Skeletal muscle satellite cell (primary cell): Measurements from ENCODE around the gene POLR3GL.
"Not testable (repeated sequence)": the region's sequence is repeated elsewhere in the genome, so short reads cannot be mapped to it uniquely, and the experiment has no call there.

Source experiments
- H3K27me3 ChIP-seq: 2 replicates; pipeline ENCODE4 v1.7.0; 2013; ENCODE audit warnings: low read length; ENCODE audit not compliant: control insufficient read depth, insufficient read depth
- H3K36me3 ChIP-seq: 2 replicates; pipeline ENCODE4 v1.7.0; 2013; ENCODE audit warnings: mild to moderate bottlenecking, control low read depth, low read length; ENCODE audit not compliant: insufficient read depth
- H3K4me1 ChIP-seq: 2 replicates; pipeline ENCODE4 v1.7.0; 2013; ENCODE audit warnings: low read length; ENCODE audit not compliant: control insufficient read depth, insufficient read depth
- H3K4me2 ChIP-seq: 2 replicates; pipeline ENCODE4 v1.7.0; 2013; ENCODE audit warnings: mild to moderate bottlenecking, low read length
- H3K4me3 ChIP-seq: 2 replicates; pipeline ENCODE4 v1.7.0; 2013; ENCODE audit warnings: low read length
- H3K9ac ChIP-seq: 2 replicates; pipeline ENCODE4 v1.7.0; 2013; ENCODE audit warnings: mild to moderate bottlenecking, low read depth, low read length, moderate library complexity
- H3K9me3 ChIP-seq: replicated peaks from 2 replicates; pipeline ENCODE4 v1.7.0; 2013; ENCODE audit warnings: mild to moderate bottlenecking, control low read depth, low read length

POLR3GL gene

GRCh38 chr1:145927916-145928643, 36.4 kb upstream of the POLR3GL start:
- Histone ChIP-seq H3K4me3 (peak overlapping the region; percentile 81), H3K4me2 (peak overlapping the region; percentile 92), H3K27me3 (no peaks in the 10 kb centered on the region), H3K9me3 (no peaks in the 10 kb centered on the region), H3K9ac (peak overlapping the region; percentile 98), H3K4me1 (peaks cover 9% of the 10 kb centered on the region), H3K36me3 (peaks cover 14% of the 10 kb centered on the region)

GRCh38 chr1:145932522-145933009, 31.9 kb upstream of the POLR3GL start:
- H3K4me1 ChIP-seq, H3K9ac ChIP-seq, H3K4me3 ChIP-seq, H3K27me3 ChIP-seq, H3K9me3 ChIP-seq, H3K4me2 ChIP-seq: not testable (repeated sequence)
- H3K36me3 ChIP-seq = peaks cover 30% of the 10 kb centered on the region

- Histone ChIP-seq H3K36me3 (peaks cover 27% of the 10 kb centered on the region), H3K4me1 (no peaks in the 10 kb centered on the region), H3K27me3 (no peaks in the 10 kb centered on the region), H3K4me2 (no peak overlapping the region), H3K9me3 (no peaks in the 10 kb centered on the region), H3K4me3 (no peak overlapping the region), H3K9ac (no peak overlapping the region)
These were observed 28.8 kb upstream of the POLR3GL start for GRCh38 chr1:145935708-145936107.

- H3K27me3 ChIP-seq = no peaks in the 10 kb centered on the region
- peaks cover 27% of the 10 kb centered on the region for H3K36me3 ChIP-seq
- no peak overlapping the region for H3K4me3 ChIP-seq
- no peaks in the 10 kb centered on the region for H3K9me3 ChIP-seq
- H3K4me2 ChIP-seq = no peak overlapping the region
- no peaks in the 10 kb centered on the region for H3K4me1 ChIP-seq
- H3K9ac ChIP-seq = no peak overlapping the region
These were observed 28.2 kb upstream of the POLR3GL start for GRCh38 chr1:145936247-145936646.

GRCh38 chr1:145937436-145937835, 27.1 kb upstream of the POLR3GL start:
- Histone ChIP-seq H3K36me3 (peaks cover 30% of the 10 kb centered on the region), H3K4me3 (no peak overlapping the region), H3K9ac (no peak overlapping the region), H3K9me3 (no peaks in the 10 kb centered on the region), H3K27me3 (no peaks in the 10 kb centered on the region), H3K4me2 (no peak overlapping the region), H3K4me1 (no peaks in the 10 kb centered on the region)

GRCh38 chr1:145942405-145942804, 22.1 kb upstream of the POLR3GL start:
- Histone ChIP-seq H3K36me3 (peaks cover 25% of the 10 kb centered on the region), H3K4me1 (no peaks in the 10 kb centered on the region), H3K4me3 (no peak overlapping the region), H3K9me3 (no peaks in the 10 kb centered on the region), H3K4me2 (no peak overlapping the region), H3K9ac (no peak overlapping the region), H3K27me3 (no peaks in the 10 kb centered on the region)

- H3K9me3 ChIP-seq = no peaks in the 10 kb centered on the region
- no peaks in the 10 kb centered on the region for H3K4me1 ChIP-seq
- H3K27me3 ChIP-seq = no peaks in the 10 kb centered on the region
- peaks cover 22% of the 10 kb centered on the region for H3K36me3 ChIP-seq
- no peak overlapping the region for H3K9ac ChIP-seq
- H3K4me3 ChIP-seq = no peak overlapping the region
- H3K4me2 ChIP-seq = no peak overlapping the region
These were observed 21.6 kb upstream of the POLR3GL start for GRCh38 chr1:145942871-145943270.

- Histone ChIP-seq H3K4me2 (no peak overlapping the region), H3K9ac (no peak overlapping the region), H3K4me3 (no peak overlapping the region), H3K9me3 (no peaks in the 10 kb centered on the region), H3K27me3 (no peaks in the 10 kb centered on the region), H3K36me3 (peaks cover 26% of the 10 kb centered on the region), H3K4me1 (no peaks in the 10 kb centered on the region)
These were observed 20.0 kb upstream of the POLR3GL start for GRCh38 chr1:145944532-145944931.

- Histone ChIP-seq H3K9ac (no peak overlapping the region), H3K36me3 (peaks cover 31% of the 10 kb centered on the region), H3K9me3 (no peaks in the 10 kb centered on the region)
These were observed 18.0 kb upstream of the POLR3GL start for GRCh38 chr1:145946477-145946986.

GRCh38 chr1:145947551-145947950, 16.9 kb upstream of the POLR3GL start:
- Histone ChIP-seq H3K9ac (no peak overlapping the region), H3K4me3 (no peak overlapping the region), H3K4me2 (no peak overlapping the region), H3K27me3 (no peaks in the 10 kb centered on the region), H3K9me3 (no peaks in the 10 kb centered on the region), H3K4me1 (peaks cover 3% of the 10 kb centered on the region), H3K36me3 (peaks cover 34% of the 10 kb centered on the region)

More at GRCh38 chr1:145946477-145946986, 18.0 kb upstream of the POLR3GL start:
- Histone ChIP-seq H3K4me1 (peaks cover 3% of the 10 kb centered on the region), H3K4me3 (no peak overlapping the region), H3K4me2 (no peak overlapping the region), H3K27me3 (no peaks in the 10 kb centered on the region)

GRCh38 chr1:145949219-145949618, 15.3 kb upstream of the POLR3GL start:
- Histone ChIP-seq H3K4me1 (peaks cover 3% of the 10 kb centered on the region), H3K36me3 (peaks cover 26% of the 10 kb centered on the region), H3K27me3 (no peaks in the 10 kb centered on the region), H3K9me3 (no peaks in the 10 kb centered on the region), H3K9ac (no peak overlapping the region), H3K4me3 (no peak overlapping the region), H3K4me2 (no peak overlapping the region)

- no peaks in the 10 kb centered on the region for H3K27me3 ChIP-seq
- H3K36me3 ChIP-seq = peaks cover 18% of the 10 kb centered on the region
- H3K4me3 ChIP-seq = no peak overlapping the region
- no peaks in the 10 kb centered on the region for H3K9me3 ChIP-seq
- no peak overlapping the region for H3K9ac ChIP-seq
- H3K4me1 ChIP-seq = peaks cover 26% of the 10 kb centered on the region
- H3K4me2 ChIP-seq = no peak overlapping the region
These were observed 13.0 kb upstream of the POLR3GL start for GRCh38 chr1:145951526-145951925.
